Spleen (tissue), 11 donors: ENCODE measurements around the gene SYNE2. TPM values are rescaled to one million over a fixed set of nuclear protein-coding genes. Genes with fewer than 3 reads are reported as not detected.

Experiments
- DNase-seq: peaks from one replicate; pipeline ENCODE4 v3.0.0-alpha.2; 2020
- H3K27ac ChIP-seq, 8 donors: fragments of 200-600 bp; sonication (generic) in 7 of 8; 1 replicate in 4 of 8; 2 replicates in 4 of 8; pipeline versions ENCODE4 v1.5.0 to v1.8.0; 2016 to 2021; ENCODE audit warnings: inconsistent platforms in 4 of 8, mild to moderate bottlenecking in 4 of 8, moderate library complexity in 1 of 8
- H3K27me3 ChIP-seq, 7 donors: fragments of 200-600 bp; sonication (generic) in 6 of 7; replicated peaks in 1 of 7; 1 replicate in 4 of 7; 2 replicates in 3 of 7; pipeline versions ENCODE4 v1.5.0 to v1.8.0; 2016 to 2021; ENCODE audit warnings: inconsistent platforms in 3 of 7, mild to moderate bottlenecking in 1 of 7
- H3K36me3 ChIP-seq, 6 donors: fragments of 200-600 bp; sonication (generic) in 5 of 6; 1 replicate in 4 of 6; 2 replicates in 2 of 6; pipeline versions ENCODE4 v1.5.0 to v1.8.0; 2016 to 2021; ENCODE audit warnings: inconsistent platforms in 2 of 6
- H3K4me1 ChIP-seq, 6 donors: fragments of 200-600 bp; sonication (generic) in 5 of 6; 1 replicate in 3 of 6; 2 replicates in 3 of 6; pipeline versions ENCODE4 v1.5.0 to v1.8.0; 2016 to 2021; ENCODE audit warnings: inconsistent platforms in 3 of 6
- H3K4me3 ChIP-seq, 8 donors: fragments of 200-600 bp; sonication (generic) in 7 of 8; 1 replicate in 4 of 8; 2 replicates in 4 of 8; pipeline versions ENCODE4 v1.5.0 to v1.8.0; 2016 to 2021; ENCODE audit warnings: inconsistent platforms in 4 of 8, mild to moderate bottlenecking in 4 of 8, moderate library complexity in 2 of 8
- H3K9me3 ChIP-seq, 8 donors: fragments of 200-600 bp; sonication (generic) in 7 of 8; 1 replicate in 4 of 8; 2 replicates in 4 of 8; pipeline versions ENCODE4 v1.5.0 to v1.8.0; 2016 to 2021; ENCODE audit warnings: inconsistent platforms in 4 of 8
- CTCF ChIP-seq, 11 experiments: fragments of 200-600 bp in 7 of 11; fragments of 450-650 bp in 4 of 11; sonication (generic) in 4 of 11; IDR thresholded peaks in 8 of 11; conservative IDR thresholded peaks in 3 of 11; 1 replicate in 7 of 11; 2 replicates in 4 of 11; pipeline versions ENCODE4 v1.4.0 to v1.8.0; 2016 to 2021; ENCODE audit warnings: antibody characterized with exemption in 11 of 11, inconsistent platforms in 4 of 11, mild to moderate bottlenecking in 1 of 11
- POLR2A ChIP-seq, 3 donors: fragments of 450-650 bp; IDR thresholded peaks; one replicate each; pipeline ENCODE4 v1.5.1; 2017; ENCODE audit warnings: antibody characterized with exemption in 3 of 3, mild to moderate bottlenecking in 1 of 3
- POLR2AphosphoS5 ChIP-seq, 3 donors: sonication (generic); formaldehyde crosslinking; IDR thresholded peaks; one replicate each; pipeline ENCODE4 v1.5.1; 2017; ENCODE audit warnings: antibody characterized with exemption in 3 of 3
- WGBS, 5 donors: extraction: QIAGEN DNeasy Blood & Tissue Kit in 3 of 5; methylation state at CpG; one replicate each; pipeline versions ENCODE4 v1.1.5 to v1.1.7; 2013 to 2018; 5-methylcytosine and 5-hydroxymethylcytosine counted together
- intact Hi-C: fragments of 100-400 bp; cut with DNase I; formaldehyde crosslinking; loops from one replicate; pipeline ENCODE4 v1.15.0; 2023; ENCODE audit warnings: low total_unique reads
- polyA plus RNA-seq, 3 donors: library from polyadenylated mRNA; stranded (reverse); fragments of 200-250 nt; gene quantifications; one replicate each; pipeline ENCODE4 v1.2.1, GENCODE V29; 2013
- total RNA-seq, 7 donors: library from RNA; depleted of rRNA in 3 of 7; stranded (reverse); fragments of >200 nt in 3 of 7; fragmentation: NEBNext Ultra II Directional in 4 of 7; extraction: Animal tissue kit (Norgen Biotek cat#: 25700) in 4 of 7; gene quantifications; one replicate each; pipeline versions ENCODE4 v1.1.0 to v1.2.1, GENCODE V29; 2016 to 2021
- donor health status: healthy with polysubstance abuse.
- donor health status: DM: no; HTN: no; CAD: no; lungs with moderate emphysema.
- donor health status: DM: no; HTN: no; CAD: no.
- donor health status: Bipolar disorder and iron deficiency.
- donor health status: healthy.
- donor health status: DM: no; HTN: no; CAD: no.
- donor health status: DM: yes; HTN: yes; CAD: no.

Gene SYNE2
- total and polyA plus RNA-seq, 10 donors, result 16.0 to 173 (median 147) TPM

- TF ChIP-seq POLR2A (IDR thresholded peaks at IDR 0.05) (no peak), CTCF (IDR thresholded peaks at IDR 0.05 in 8 of 11, conservative IDR thresholded peaks at IDR 0.05 in 3 of 11) (no peak), POLR2AphosphoS5 (IDR thresholded peaks at IDR 0.05) (no peak)
- no peaks in the 10 kb centered on the region for H3K9me3 ChIP-seq
- no peaks in the 10 kb centered on the region for H3K27me3 ChIP-seq
- no peak overlapping the region for H3K27ac ChIP-seq
- no peak for DNase-seq
- H3K36me3 ChIP-seq, result peaks cover 0 to 100% (median 83%) of the 10 kb centered on the region in 6 donors
- 95 to 98% (median 96%) methylated on average over 8 of the region's 8 CpGs for WGBS, 5 donors
- intact Hi-C loops, result no loop called here
- no peak overlapping the region for H3K4me3 ChIP-seq
- H3K4me1 ChIP-seq, result peaks cover 6 to 38% (median 27%) of the 10 kb centered on the region in 6 donors
Observed at GRCh38 chr14:64212666-64213065, 359.9 kb downstream of the SYNE2 start.

GRCh38 chr14:64213086-64213485 is 360.3 kb downstream of the SYNE2 start:
- Histone ChIP-seq H3K4me3 (no peak overlapping the region), H3K9me3 (no peaks in the 10 kb centered on the region), H3K36me3 (peaks cover 0 to 100% (median 85%) of the 10 kb centered on the region in 6 donors), H3K27me3 (no peaks in the 10 kb centered on the region), H3K4me1 (peaks cover 6 to 42% (median 31%) of the 10 kb centered on the region in 6 donors), H3K27ac (peak overlapping the region in 1 of 8 donors; percentile 29)
- 86 to 97% (median 95%) methylated on average over 5 of the region's 5 CpGs for WGBS, 5 donors
- DNase-seq, result no peak
- intact Hi-C loops, result no loop called here
- TF ChIP-seq POLR2AphosphoS5 (IDR thresholded peaks at IDR 0.05) (no peak), CTCF (IDR thresholded peaks at IDR 0.05 in 8 of 11, conservative IDR thresholded peaks at IDR 0.05 in 3 of 11) (no peak), POLR2A (IDR thresholded peaks at IDR 0.05) (no peak)

GRCh38 chr14:64213853-64214570 is 361.2 kb downstream of the SYNE2 start:
- Histone ChIP-seq H3K36me3 (peaks cover 0 to 100% (median 85%) of the 10 kb centered on the region in 6 donors), H3K4me3 (no peak overlapping the region), H3K9me3 (no peaks in the 10 kb centered on the region), H3K27me3 (no peaks in the 10 kb centered on the region), H3K27ac (peak overlapping the region in 1 of 8 donors; percentile 29), H3K4me1 (peaks cover 11 to 47% (median 37%) of the 10 kb centered on the region in 6 donors)
- TF ChIP-seq POLR2A (IDR thresholded peaks at IDR 0.05), result no peak
- TF ChIP-seq POLR2AphosphoS5 (IDR thresholded peaks at IDR 0.05), result no peak
- no peak for TF ChIP-seq CTCF (IDR thresholded peaks at IDR 0.05 in 8 of 11, conservative IDR thresholded peaks at IDR 0.05 in 3 of 11)
- WGBS, 5 donors, result 93 to 97% (median 94%) methylated on average over 14 to 15 of the region's 15 CpGs
- intact Hi-C loops, result no loop called here
- no peak for DNase-seq

- H3K36me3 ChIP-seq, result peaks cover 0 to 100% (median 84%) of the 10 kb centered on the region in 6 donors
- peaks cover under 1 to 47% (median 33%) of the 10 kb centered on the region in 6 donors for H3K4me1 ChIP-seq
- 97 to 99% (median 98%) methylated on average over 10 of the region's 10 CpGs for WGBS, 5 donors
- H3K9me3 ChIP-seq, result no peaks in the 10 kb centered on the region
- TF ChIP-seq POLR2AphosphoS5 (IDR thresholded peaks at IDR 0.05) (no peak), CTCF (IDR thresholded peaks at IDR 0.05 in 8 of 11, conservative IDR thresholded peaks at IDR 0.05 in 3 of 11) (no peak), POLR2A (IDR thresholded peaks at IDR 0.05) (no peak)
- intact Hi-C loops, result no loop called here
- no peak for DNase-seq
- H3K4me3 ChIP-seq, result no peak overlapping the region
- H3K27me3 ChIP-seq, result no peaks in the 10 kb centered on the region
- no peak overlapping the region for H3K27ac ChIP-seq
Observed at GRCh38 chr14:64215274-64215673, 362.5 kb downstream of the SYNE2 start.
